GM21737 (cell line): ENCODE measurements around the gene PPP1R9A.

Experiments used
- ATAC-seq: cut with Tn5 transposase; IDR thresholded peaks from one replicate; pipeline ENCODE4 v1.9.1; 2021; ENCODE audit warnings: mild to moderate bottlenecking, moderate library complexity; ENCODE audit not compliant: unreplicated experiment

The PPP1R9A gene

DNA sequence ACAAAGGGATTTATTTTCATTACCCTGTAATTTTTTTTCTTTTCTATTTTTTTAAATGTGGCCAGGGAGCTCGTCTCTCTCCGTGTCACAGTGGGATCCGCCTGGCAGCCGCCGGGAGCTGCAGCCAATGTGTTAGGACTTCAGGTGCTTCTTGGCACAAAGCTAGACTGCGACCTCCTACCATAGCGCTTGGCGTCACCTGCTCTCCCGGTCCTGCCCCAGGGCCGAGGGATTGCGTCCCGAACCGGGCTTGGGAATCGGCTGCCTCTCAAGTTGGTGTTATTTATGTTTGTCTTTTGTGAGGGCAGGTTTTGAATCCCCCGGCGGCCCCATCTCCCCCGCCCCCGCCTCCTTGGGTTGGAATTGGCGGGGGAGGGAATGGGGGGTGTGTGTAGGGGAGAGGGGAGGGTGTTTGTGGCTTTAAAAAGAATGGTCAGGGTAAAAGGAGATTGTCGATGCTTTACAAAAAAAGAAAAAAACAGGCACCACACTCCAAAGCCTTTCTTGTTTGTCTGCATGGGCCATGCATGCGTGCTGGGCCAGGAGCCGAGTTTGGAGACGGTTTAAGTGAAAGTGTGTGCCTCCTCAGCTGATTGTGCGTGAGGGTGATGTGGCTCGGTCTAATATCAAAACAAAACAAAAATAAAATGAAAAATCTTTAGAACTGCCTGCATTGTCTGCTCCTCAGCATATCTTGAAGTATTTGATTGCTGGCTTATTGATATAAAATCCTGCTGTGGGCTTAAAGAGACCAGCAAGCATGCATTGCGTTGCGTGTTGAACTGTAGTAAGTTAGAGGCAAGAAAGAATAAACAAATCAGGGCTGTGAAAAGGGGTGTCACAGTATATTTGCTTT is 1.2 kb downstream of the PPP1R9A start:
- ATAC-seq, result no peak

DNA sequence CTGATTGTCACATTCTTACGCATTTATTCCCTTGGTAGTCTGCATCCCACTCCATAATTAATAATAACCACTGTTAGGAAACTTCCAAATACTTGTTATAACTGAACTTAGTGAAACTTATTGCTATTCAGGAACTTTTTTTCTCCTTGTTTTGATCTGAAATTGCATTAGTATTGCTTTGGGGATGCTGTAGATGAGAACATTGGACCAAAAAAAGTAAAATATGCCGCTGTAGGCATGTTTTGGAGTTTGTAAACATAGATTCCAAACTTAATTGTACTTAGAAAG is 1.7 kb downstream of the PPP1R9A start:
- ATAC-seq, result no peak

DNA sequence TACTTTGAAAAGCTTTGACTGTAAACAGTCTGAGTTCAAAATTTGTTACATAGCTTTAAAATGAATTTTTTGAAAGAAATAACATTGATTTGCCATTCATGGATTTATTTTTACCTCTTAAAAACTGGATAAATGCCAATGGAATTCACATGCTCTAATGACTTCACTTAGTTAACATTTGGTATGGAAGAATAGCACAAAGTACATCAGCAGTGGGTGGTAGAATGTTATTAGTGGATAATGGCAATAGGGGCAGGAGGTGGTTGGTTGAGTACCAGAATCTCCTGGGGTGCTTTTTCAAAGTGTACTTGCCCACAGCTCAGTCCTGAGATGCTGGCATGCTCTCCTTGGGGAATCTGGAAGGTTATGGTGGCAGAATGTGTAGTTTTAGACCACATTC is 4.7 kb downstream of the PPP1R9A start:
- no peak for ATAC-seq

DNA sequence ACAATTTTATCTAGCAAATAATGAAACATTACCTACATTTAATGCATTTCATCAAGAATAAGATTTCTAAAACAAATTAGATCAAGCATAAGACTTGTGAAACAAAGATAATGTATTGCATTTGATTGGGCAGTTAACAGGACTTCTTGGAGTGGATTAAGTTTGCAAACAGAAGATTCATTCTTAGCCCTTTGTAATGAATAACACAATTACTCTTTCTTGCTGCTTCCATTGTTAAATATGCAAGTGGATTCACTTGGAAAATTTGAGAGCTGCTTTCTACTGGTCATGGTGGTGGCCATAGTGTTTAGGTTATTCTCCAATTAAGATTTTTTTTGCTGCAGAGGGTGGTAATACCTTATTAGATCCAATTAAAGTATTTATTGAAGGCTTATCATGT is 6.0 kb downstream of the PPP1R9A start:
- ATAC-seq, result no peak

DNA sequence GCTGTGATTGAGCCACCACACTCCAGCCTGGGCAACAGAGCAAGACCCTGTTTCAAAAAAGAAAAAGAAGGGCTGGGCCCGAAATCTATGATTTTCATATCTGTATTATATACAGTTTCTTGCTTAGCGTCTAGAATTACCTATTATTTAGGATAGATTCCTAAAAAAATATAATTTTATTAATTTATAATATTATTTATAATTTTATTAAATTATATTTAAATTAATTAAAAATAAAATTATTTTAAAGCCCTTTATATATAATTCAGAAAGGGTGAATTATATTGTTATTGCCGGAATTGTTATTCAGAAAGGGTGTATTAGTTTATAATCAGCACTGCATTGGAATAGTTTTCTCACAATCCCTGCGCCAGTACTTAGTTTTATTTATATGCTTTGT is 14.5 kb downstream of the PPP1R9A start:
- ATAC-seq, result no peak

DNA sequence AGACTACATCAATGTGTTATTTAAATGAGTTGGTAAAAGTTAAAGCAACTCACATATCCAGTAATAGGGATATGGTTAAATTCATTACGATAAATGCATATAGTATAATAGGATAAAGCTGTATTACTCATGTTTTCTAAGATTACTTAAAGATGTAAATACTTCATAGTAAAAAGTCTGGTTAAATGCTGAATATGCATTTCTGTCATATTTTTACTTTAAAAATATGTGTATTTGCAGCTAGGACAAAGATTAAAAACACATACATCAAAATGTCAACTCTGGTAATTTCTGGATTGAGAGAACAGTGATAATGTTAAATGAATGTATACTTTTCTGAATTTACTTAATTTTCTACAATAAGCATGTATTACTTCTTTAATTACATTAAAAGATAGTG is 15.1 kb downstream of the PPP1R9A start:
- no peak for ATAC-seq

DNA sequence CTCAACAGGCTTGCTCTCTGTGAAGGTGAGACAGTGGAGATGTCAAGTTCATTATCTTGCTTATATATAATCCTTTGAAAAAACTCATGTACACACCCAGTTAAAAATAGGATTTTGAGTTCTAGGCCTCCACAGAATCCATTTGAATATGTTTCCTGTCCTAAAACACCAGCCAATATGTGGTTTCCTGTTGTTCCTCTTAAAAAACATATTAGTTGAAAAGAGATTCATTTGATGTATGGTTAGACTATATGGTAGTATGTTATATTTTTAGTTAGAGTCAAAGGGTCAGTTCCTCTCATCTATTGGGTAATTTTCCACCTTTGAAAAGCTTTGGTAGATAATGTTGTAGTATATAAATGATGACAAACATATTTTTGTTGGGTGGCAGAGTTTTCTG is 16.0 kb downstream of the PPP1R9A start:
- ATAC-seq, result no peak

DNA sequence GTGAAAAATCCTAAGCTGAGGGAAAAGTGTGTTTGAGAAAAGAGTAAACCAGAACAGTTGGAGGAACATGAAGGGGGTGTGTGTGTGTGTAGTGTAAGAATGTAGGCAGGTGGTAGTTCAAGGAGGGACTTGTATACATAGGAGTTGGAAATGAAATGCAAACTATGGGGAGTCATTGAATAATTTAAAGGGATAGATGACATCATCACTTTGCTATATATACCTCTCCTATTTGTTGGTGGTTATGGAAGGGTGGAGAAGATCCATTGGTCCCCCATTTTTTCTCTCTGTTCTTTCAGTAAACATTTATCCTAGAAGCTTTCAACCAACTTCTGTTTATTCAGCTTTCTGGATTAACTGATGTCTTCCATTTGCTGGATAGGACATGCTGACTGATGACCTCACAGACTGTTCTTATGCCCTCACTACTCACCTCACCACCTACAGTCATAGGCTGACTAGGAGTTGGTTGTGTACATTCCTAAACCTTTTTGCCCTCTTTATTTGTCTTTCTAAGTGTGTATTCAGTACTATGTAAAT is 20.8 kb downstream of the PPP1R9A start:
- ATAC-seq, result no peak

DNA sequence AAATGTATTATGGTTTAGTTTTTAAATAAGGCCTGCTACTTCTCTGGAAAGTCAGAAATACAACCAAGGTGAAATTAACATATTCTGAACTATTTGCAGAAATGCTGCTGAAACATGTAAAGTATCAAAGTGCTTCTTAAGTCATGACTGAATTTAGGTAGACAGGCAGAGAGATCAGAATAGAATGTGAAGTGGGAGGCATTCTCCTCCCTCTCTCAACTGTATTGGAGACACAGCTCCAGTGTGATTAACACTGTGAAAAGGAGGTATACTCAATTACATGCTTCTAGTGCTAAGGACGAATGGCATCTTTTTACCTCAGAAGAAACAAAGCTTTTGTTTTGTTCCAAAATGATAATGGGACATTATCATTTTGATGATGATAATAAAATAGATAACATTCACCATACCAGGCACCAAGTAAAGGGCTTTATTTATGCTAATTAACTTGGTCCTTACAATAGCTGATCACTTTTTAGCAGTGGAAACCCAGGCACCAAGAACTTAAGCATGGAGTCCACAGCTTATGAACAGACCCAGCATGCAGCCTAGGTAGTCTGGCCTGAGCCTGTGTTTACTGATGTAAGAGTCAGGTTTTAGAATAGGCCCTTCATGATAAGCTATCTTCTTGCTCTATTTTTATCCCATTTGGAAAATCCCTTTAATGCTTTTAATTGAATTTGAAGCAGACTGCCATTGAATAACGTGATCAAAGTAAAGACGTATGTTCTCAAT is 26.0 kb downstream of the PPP1R9A start:
- ATAC-seq, result no peak

DNA sequence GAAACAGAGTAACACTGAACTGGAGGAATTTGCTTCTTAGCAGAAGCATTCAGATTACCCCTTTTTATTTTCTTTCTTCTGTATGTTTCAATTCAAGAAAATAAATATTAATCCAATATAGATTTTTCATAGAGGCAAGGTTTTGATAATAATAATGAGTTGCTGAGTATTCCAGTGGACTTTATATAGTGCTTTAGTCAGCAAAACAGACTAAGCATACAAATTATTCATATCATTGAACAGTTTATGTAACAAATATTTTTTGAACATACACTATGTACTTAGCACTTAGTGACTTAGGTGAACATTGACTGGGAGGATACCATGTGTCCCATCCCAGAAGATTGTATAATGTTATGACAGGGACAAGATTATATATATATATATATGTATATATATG is 32.0 kb downstream of the PPP1R9A start:
- no peak for ATAC-seq

DNA sequence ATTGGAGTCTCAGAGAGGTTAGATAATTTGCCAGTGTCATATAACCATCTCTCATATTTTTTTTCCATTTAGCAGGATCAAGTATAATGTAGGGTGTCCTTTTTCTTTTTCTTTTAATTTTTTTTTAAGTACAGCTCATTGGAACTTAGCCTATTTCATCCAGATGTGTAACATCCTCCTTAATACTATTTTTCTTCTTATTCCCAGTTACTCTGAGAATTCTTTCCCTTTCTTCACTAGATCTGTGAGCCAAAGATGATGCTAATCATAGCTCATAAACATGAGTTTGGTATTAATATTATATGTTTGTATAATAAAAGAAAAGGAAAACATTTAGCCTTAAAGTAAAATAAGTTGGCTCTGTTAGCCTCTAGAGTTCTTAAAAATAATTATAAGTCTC is 32.8 kb downstream of the PPP1R9A start:
- no peak for ATAC-seq

DNA sequence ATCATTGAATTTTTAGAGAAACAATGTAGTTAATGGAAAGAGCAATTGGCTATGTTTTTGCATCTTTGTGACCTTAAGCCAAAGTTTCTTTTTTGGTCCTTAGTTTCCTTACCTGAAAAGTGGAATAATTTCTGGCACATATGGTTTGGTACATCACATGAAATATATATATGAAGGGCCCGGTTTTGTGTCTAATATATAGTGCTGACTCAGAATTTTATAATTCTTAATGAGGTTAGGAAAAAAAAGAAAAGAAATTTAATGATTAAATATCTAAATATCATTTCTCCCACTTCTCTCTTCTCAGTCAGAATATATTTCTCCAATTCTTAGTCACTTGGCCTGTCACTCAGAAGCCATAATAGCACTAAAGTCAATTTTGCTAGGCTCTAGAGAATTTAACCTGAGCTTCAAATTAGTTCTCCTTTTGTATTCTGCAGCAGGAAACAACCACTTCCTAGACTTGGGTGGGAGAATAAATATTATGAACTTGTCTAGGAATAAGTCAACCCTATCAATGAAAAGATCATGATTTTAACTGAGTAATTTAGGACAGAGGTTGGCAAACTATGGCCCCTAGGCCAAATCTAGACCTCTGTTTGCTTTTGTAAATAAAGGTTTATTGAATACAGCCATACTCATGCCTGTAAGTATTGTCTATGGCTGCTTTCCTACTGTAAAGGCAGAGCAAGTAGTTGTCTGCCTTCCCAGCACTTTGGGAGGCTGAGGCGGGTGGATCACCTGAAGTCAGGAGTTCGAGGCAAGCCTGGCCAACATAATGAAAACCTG is 34.6 kb downstream of the PPP1R9A start:
- ATAC-seq, result no peak

DNA sequence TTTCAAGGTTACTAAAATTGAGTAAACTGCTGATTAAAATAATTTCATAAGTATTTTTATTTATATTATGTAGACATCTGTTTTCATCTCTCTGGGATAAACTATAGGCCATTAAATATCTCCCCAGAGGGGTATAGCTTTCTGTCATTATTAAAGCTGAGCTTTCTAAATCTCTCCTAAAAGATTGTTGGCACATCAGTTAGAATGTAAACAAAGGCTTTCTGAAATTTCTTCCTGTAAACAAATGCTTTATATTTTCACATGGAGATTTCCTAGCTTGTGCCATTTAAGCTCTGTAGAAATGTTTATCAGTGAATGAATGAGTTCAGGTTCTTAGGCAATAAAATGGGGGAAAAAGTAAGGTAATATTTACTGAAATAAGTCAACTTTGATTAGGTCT is 35.7 kb downstream of the PPP1R9A start:
- no peak for ATAC-seq

DNA sequence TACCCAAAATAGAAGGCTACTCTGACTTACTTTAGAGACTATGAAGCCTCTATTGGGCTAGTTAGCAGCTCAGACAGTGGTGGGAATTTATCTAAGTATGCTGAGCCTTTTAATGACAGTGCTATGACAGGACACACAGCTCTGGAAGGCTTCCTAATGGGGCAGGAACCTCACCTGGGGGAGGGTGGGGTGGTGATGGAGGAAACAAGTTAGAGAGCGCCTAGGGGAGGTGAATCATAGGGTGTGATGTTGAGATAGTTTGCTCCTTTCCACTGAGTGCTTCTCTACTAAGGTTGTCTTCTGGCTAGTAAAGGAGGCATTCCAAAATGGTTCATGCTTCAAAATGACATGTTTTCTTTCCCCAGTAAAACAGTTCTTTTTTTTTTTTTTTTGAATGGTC is 42.1 kb downstream of the PPP1R9A start:
- no peak for ATAC-seq

DNA sequence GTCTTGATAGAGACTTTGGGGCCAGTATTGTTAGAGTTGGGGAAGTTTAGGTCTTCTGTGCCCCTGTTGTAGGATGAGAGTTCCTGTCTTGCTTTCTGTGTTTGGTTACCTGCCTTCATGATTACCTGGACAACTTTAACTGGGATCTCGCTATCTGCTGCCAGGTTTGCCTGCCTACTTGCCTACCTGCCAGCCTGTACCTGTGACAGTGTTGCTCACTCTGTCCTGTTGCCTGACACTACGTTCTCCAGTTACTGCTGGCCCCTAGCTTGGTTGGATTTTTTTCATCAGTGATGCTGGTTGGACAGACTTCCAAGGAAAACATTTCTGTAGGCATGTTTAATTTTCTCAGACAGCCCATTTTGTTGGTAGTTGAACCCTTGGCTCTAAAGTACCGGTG is 48.4 kb downstream of the PPP1R9A start:
- ATAC-seq, result no peak

DNA sequence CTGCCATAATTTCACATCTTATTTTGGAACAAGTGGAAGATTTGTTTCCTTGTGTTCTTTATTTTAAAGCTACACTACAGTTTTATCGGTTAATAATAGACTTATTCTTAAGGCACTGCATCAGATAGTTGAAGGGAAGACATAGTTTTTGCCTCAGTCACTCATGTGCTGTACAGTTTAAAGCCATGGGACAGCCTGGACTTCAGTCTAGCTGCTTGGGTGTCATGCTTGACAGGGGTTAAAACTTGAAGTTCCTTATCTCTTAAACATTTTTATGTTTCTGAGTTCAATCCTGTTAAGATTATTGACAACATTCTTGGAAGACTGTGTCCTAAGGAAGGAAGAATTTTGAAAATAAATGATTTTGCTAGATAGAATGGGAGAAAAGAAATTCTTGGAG is 49.7 kb downstream of the PPP1R9A start:
- no peak for ATAC-seq

DNA sequence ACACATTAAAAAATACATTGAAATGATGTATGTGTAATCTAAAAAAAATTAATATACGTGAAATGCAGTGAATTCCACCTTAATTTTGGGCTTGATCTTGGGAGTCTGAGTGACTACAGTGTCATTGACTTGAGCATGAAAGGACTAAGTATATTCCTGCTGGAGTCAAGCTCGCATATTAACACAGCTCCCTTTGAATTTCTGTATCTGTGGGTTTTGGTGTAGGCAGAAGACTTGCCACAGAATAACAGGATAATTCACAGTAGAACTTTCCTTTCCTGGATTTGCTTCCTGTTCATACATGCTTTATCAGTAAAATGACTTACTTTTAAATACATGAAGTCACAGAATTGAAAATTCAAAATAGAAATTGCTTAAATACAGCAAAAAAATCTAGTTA is 55.3 kb downstream of the PPP1R9A start:
- no peak for ATAC-seq

DNA sequence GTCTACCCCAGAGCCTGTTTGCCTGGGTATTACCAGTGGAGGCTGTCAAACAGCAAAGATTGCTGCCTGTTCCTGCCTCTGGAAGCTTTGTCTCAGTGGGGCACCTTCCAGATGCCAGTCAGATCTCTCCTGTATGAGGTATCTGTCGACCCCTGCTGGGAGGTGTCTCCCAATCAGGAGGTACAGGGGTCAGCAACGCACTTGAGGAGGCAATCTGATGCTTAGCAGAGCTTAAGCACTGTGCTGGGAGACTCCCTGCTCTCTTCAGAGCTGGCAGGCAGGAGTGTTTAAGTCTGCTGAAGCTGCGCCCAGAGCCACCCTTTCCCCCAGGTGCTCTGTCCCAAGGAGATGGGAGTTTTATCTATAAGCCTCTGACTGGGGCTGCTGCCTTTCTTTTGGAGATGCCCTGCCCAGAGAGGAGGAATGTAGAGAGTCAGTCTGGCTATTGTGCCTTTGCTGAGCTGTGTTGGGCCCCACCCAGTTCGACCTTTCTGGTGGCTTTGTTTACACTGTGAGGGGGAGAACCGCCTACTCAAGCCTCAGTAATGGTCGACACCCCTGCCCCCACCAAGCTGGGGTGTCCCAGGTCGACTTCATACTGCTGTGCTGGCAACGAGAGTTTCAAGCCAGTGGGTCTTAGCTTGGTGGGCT is 62.2 kb downstream of the PPP1R9A start:
- ATAC-seq, result no peak

DNA sequence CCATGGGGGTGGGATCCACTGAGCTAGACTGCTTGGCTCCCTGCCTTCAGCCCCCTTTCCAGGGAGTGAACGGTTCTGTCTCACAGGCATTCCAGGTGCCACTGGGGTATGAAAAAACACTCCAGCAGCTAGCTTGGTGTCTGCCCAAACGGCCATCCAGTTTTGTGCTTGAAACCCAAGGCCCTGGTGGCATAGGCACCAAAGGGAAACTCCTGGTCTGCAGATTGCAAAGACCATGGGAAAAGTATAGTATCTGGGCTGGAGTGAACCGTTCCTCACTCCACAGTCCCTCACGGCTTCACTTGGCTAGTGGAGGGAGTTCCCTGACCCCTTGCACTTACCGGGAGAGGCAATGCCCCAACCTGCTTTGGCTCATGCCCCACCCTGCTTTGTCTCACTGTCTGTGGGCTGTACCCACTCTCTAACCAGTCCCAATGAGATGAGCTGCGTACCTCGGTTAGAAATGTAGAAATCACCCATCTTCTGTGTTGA is 62.7 kb downstream of the PPP1R9A start:
- no peak for ATAC-seq

DNA sequence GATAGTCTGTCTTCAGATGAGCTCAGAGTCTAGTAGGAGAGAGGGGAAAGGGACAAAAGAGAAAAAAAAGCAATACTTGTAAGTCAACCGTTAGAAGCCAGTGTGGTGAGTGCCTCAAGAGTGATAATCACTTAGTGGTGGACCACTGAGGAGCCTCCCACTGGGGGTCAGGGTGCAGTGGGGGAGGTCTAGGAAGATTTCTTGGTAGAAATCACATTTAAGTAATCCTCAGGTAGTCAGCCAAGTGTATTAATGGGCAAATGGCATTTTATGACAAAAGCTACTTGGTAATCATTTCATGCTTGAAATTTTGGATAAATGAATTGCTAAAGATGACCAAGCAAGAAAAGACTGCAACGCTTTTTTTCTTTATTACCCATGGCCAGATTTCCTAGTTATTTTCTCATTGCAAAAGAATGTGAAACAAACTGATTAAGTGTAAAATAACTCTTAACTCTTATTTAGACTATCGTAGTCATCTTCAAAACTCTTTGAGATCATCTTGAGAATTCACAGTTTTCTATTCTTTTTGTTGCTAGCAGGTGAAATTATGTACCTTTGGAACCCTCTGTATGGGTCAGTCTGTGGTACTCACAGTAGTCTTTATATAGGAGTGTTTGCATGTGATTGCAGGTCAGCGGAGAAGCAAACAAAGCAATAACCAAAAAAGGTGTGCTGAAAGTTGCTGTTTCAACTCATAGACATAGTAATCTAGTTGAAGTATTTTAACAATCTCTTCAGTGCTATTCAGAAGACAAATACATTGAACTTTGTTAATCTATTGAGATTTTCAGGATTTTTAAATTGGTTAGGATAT is 63.9 kb downstream of the PPP1R9A start:
- no peak for ATAC-seq
